Suprapubic skin (tissue), 4 donors: ENCODE data around the gene SFTPB. TPM values are rescaled to one million over a fixed set of nuclear protein-coding genes. Genes with fewer than 3 reads are reported as not detected.

ENCODE experiments used
- DNase-seq, 2 donors: peaks; one replicate each; pipeline ENCODE4 v3.0.0-alpha.2; 2019; ENCODE audit warnings: low spot score in 2 of 2
- H3K27ac ChIP-seq: fragments of 200-600 bp; sonication (generic); one replicate; pipeline ENCODE4 v1.5.1; 2019
- H3K27me3 ChIP-seq: fragments of 200-600 bp; sonication (generic); one replicate; pipeline ENCODE4 v1.5.1; 2019
- H3K36me3 ChIP-seq: fragments of 200-600 bp; sonication (generic); one replicate; pipeline ENCODE4 v1.5.1; 2019
- H3K4me1 ChIP-seq: fragments of 200-600 bp; sonication (generic); one replicate; pipeline ENCODE4 v1.5.1; 2019
- H3K4me3 ChIP-seq: fragments of 200-600 bp; sonication (generic); one replicate; pipeline ENCODE4 v1.5.1; 2019; ENCODE audit warnings: mild to moderate bottlenecking
- H3K9me3 ChIP-seq: fragments of 200-600 bp; sonication (generic); one replicate; pipeline ENCODE4 v1.5.1; 2019
- CTCF ChIP-seq, 2 donors: fragments of 200-600 bp in 1 of 2; fragments of 450-650 bp in 1 of 2; sonication (generic) in 1 of 2; IDR thresholded peaks; one replicate each; pipeline ENCODE4 v1.5.1; 2016 to 2019; ENCODE audit warnings: antibody characterized with exemption in 2 of 2, mild to moderate bottlenecking in 1 of 2, moderate library complexity in 1 of 2
- EP300 ChIP-seq: sonication (generic); formaldehyde crosslinking; IDR thresholded peaks from one replicate; pipeline ENCODE4 v1.6.1; 2017; ENCODE audit warnings: antibody characterized with exemption
- POLR2A ChIP-seq, 2 donors: fragments of 450-650 bp; IDR thresholded peaks; one replicate each; pipeline ENCODE4 v1.6.1; 2017; ENCODE audit warnings: antibody characterized with exemption in 2 of 2, mild to moderate bottlenecking in 2 of 2, moderate library complexity in 2 of 2
- POLR2AphosphoS5 ChIP-seq, 3 donors: sonication (generic); formaldehyde crosslinking; IDR thresholded peaks; one replicate each; pipeline ENCODE4 v1.6.1; 2017; ENCODE audit warnings: antibody characterized with exemption in 3 of 3
- WGBS: methylation state at CpG from one replicate; pipeline ENCODE4 v1.1.5; 2018; 5-methylcytosine and 5-hydroxymethylcytosine counted together
- total RNA-seq, 4 donors: library from RNA; depleted of rRNA; stranded (reverse); fragments of >200 nt; gene quantifications; one replicate each; pipeline ENCODE4 v1.1.0, GENCODE V29; 2016

Gene SFTPB
- total RNA-seq, 4 donors from 2014 or later = not detected

GRCh38 chr2:85704800-85705679 lies 37.0 kb upstream of the SFTPB start:
- TF ChIP-seq CTCF (IDR thresholded peaks at IDR 0.05) (no peak), EP300 (no peak), POLR2A (IDR thresholded peaks at IDR 0.05) (no peak), POLR2AphosphoS5 (IDR thresholded peaks at IDR 0.05) (no peak)
- H3K27me3 ChIP-seq = no peaks in the 10 kb centered on the region
- DNase-seq = no peak
- no peak overlapping the region for H3K4me3 ChIP-seq
- peak overlapping the region; percentile 63 for H3K27ac ChIP-seq
- no peaks in the 10 kb centered on the region for H3K36me3 ChIP-seq
- peaks cover 56% of the 10 kb centered on the region for H3K4me1 ChIP-seq
- 83% methylated on average over 8 of the region's 8 CpGs for WGBS
- H3K9me3 ChIP-seq = no peaks in the 10 kb centered on the region

- WGBS = 83% methylated on average over 3 of the region's 3 CpGs
- no peak for DNase-seq
- H3K9me3 ChIP-seq = no peaks in the 10 kb centered on the region
- H3K27me3 ChIP-seq = no peaks in the 10 kb centered on the region
- no peaks in the 10 kb centered on the region for H3K36me3 ChIP-seq
- H3K4me3 ChIP-seq = no peak overlapping the region
- H3K27ac ChIP-seq = no peak overlapping the region
- H3K4me1 ChIP-seq = peaks cover 46% of the 10 kb centered on the region
- no peak for TF ChIP-seq EP300
- TF ChIP-seq CTCF (IDR thresholded peaks at IDR 0.05) = no peak
- no peak for TF ChIP-seq POLR2A (IDR thresholded peaks at IDR 0.05)
- no peak for TF ChIP-seq POLR2AphosphoS5 (IDR thresholded peaks at IDR 0.05)
These were observed 36.0 kb upstream of the SFTPB start for GRCh38 chr2:85704038-85704437.

- Histone ChIP-seq H3K9me3 (no peaks in the 10 kb centered on the region), H3K36me3 (no peaks in the 10 kb centered on the region), H3K4me3 (no peak overlapping the region), H3K4me1 (peaks cover 42% of the 10 kb centered on the region), H3K27ac (no peak overlapping the region), H3K27me3 (no peaks in the 10 kb centered on the region)
- no peak for TF ChIP-seq POLR2A (IDR thresholded peaks at IDR 0.05)
- TF ChIP-seq POLR2AphosphoS5 (IDR thresholded peaks at IDR 0.05) = no peak
- no peak for TF ChIP-seq EP300
- TF ChIP-seq CTCF (IDR thresholded peaks at IDR 0.05) = no peak
- no peak for DNase-seq
These were observed 35.3 kb upstream of the SFTPB start for GRCh38 chr2:85703329-85703728.

- no peaks in the 10 kb centered on the region for H3K27me3 ChIP-seq
- H3K36me3 ChIP-seq = no peaks in the 10 kb centered on the region
- WGBS = 74% methylated on average over 4 of the region's 4 CpGs
- no peaks in the 10 kb centered on the region for H3K9me3 ChIP-seq
- no peak for DNase-seq
- H3K4me1 ChIP-seq = peaks cover 36% of the 10 kb centered on the region
- H3K27ac ChIP-seq = no peak overlapping the region
- no peak for TF ChIP-seq POLR2A (IDR thresholded peaks at IDR 0.05)
- no peak overlapping the region for H3K4me3 ChIP-seq
These were observed 34.8 kb upstream of the SFTPB start for GRCh38 chr2:85702800-85703199.

- TF ChIP-seq EP300 (no peak), POLR2A (IDR thresholded peaks at IDR 0.05) (no peak), CTCF (IDR thresholded peaks at IDR 0.05) (no peak), POLR2AphosphoS5 (IDR thresholded peaks at IDR 0.05) (no peak)
These were observed 34.2 kb upstream of the SFTPB start for GRCh38 chr2:85702172-85702571.

More at GRCh38 chr2:85702172-85702571, 34.2 kb upstream of the SFTPB start:
- Histone ChIP-seq H3K4me1 (peaks cover 30% of the 10 kb centered on the region), H3K4me3 (no peak overlapping the region), H3K27me3 (no peaks in the 10 kb centered on the region), H3K9me3 (no peaks in the 10 kb centered on the region), H3K36me3 (no peaks in the 10 kb centered on the region), H3K27ac (no peak overlapping the region)
- no peak for DNase-seq
